Measurements from ENCODE around the gene RNF26.
"Not testable (repeated sequence)": the region's sequence is repeated elsewhere in the genome, so short reads cannot be mapped to it uniquely, and the experiment has no call there.

RNF26 gene

DNA sequence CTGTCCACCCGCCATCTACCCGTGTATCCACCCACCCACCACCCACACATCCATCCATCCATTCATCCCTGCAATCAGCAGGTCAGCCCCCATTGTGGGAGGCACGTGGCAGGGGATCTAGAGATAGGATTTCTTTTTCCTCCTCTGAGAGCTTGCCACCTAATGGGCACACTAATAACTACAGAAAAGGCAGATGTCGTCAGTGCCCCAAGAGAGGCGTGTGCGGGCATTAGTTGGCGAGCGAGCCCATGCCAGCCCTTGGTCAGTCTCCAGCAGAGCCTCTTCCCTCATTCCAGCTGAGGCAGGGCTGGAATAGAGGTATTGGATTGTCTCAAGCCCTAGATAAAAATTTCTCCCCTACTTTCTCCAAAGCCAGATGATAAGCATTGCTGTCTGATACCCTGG lies 37.5 kb downstream of the RNF26 start:
- DNase-seq (ENCODE audit: low spot score) = peak; percentile 79

DNA sequence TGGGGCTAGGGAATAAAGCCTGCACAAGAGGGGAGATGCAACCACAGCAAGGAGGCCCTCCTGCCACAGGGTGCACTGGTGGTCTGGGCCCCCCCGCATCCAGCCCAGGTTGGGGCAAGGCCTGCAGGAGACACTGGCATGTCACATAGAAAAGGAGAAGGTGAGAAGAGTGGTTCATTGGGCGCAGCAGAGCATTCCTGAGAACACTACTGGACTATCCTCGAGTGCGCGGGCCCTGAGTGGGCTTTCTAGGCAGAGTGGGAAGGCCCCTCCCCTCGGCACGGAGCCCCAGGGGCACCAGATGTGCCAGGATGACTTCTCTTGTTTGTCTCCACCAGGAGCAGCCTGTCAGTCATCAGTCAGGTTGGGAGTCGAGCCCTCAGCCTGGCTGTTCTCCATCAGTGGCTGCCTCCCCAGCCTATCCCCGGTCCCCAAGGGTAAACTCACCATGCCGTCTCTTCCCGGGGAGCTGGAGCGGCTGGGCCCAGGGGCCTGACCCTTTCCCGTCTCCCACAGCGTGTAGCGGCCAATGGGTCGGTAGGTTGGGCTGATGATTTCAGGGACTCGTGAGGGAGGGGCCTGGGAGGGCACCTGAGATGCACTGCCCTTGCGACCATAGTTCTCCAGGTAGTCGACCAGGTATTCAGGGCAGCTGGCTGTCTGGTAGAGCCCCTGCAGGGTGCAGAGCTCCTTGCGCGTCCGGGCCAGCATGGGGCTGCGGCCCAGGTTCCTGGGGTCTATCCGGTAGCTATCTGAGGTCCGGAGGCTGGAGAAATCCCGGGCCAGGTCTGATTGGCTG lies 38.1 kb downstream of the RNF26 start:
- DNase-seq (ENCODE audit: low spot score) = no peak

DNA sequence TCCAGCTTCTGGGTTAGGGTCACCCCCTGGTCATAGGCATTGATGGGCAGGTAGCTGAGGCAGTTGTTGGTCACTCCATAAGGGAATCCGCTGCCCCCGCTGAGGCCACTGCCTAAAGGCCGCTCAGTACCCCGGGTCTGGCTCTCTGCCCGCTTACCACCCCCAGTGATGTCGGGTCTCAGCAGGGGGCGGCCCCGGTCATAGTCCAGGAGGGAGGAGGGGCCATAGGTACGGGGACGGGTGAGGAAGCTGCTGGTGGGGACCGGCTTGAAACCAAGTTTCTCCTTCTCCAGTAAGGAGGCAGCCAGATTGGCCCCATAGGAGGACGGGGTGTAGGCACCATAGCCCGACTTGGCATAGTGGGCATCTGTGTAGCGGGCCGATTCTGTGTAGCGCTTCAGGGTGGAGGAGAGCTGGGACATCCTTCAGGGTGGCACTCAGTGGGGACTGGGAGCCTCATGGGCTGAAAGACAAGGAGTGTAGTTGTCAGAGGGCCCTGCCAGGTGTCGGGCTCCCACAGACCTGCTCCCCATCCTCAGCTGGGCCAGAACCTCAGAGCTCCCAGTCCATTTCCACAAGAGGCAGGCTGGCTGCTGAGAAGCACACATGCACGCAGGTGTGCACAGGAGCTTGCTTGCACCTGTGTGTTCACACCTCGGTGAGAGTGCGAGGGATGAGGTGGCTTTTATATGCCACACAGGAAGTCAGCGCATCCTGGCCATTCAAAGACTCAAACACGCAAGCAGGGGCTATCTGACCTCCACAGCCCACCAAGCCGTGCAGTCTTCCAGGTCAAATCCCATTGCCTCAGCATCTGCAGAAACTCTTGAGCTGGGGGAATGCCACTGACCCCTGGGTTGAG lies 39.0 kb downstream of the RNF26 start:
- DNase-seq (ENCODE audit: low spot score) = no peak

DNA sequence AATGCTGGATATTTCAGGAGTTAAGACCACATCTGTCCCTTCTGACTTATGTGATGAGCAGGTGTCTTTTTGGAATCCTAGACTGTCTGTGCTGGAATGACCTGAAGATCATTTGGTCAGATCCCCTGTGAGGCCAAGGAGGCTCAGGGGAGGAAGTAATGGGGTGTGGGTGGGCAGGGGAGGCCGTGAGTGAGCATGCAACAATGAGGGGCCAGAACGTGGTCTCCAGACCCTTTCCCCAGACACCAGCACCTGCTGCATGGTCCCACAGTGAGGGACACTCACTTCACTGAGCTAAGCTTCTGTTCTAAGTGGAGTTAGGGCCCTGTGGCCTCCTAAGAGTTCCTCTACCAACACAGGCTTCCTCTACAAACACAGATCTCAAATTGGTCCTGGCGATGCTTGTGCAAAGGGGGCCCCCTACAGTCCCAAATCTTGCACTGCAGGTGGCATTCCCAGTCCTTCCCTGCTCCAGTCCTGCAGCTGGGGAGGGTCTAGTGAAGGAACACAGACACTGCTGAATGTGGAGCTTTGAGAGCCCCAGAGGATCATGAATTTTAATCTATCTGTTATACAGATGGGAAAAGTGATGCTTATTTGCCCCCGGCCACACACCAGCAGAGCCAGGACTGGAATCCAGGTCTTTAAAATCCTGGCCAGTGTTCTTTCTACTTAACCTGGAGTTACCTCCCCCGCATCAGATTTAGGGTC lies 39.7 kb downstream of the RNF26 start:
- DNase-seq (ENCODE audit: low spot score) = peak; percentile 91

DNA sequence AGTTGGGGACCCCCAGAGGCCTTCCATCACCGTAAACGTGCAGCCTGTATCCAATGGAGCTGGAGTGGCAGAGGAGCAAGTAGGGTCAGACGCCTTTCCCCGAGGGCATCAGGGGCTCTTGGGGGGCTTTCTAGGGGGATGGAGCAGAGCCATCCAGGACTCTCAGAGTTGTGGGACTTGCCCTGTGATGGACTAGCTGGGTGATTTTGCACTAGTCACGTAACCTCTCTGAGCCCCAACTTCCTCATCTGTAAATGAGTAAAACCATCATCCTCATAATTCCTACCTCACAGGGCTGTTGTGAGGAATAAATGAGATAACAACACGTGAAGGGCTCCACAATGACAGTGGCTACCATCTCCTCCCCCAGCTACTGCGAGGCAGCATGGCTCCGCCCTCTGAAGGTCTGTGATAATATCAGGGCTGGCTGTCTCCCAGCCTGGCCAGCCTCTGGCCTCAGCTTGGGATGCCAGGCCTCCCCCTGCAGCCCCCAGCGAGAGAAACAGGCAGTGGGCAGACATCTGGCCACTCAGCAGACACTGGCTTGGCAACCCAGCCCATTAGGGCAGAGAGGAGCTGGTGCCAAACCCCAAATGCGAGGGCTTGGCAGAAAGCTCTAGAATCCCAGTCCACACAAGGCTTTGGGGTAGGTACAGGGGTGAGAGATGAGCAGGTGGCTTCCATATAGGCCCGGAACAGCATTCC lies 40.5 kb downstream of the RNF26 start:
- peak; percentile 87 for DNase-seq (ENCODE audit: low spot score)

DNA sequence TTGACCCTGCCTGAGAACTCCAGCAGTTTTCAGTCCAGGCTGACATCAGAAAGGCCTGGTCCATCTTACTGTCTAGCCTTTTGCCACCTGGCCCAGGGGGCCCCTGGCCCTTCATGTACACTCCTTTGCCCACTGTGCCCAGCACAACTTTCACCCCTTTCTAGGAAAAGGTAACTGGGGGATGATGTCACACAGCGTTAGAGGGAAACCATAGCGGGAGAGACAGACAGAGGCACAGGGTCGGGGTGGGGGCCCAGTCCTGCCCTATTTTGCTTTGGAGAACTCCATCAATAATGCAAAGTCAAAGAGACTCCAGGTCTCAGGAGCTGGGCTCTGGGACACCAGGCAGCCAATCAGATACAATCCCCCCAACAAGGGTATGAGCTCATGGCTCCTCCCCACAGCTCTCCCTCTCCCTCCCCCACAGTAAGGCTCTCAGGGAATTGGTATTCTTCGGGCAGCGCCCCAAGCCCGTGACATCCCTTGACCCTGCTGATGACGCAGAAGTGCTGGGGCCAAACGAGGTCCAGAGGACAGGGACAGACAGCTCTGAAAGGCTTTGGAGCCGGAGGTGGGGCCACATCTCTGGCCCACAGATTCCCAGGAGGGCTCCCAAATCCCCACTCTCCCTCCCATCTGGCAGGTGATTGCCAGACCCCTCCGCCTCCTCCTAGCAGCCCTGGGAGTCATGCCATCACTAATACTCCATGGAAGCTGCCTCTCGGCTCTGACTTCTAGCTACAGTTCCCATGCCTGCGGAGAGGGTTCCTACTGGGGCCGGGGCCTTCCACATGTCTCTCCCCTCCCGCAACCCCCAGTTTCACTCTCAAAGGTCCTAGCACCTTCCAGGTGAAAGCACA lies 41.2 kb downstream of the RNF26 start:
- DNase-seq (ENCODE audit: low spot score) = peak; percentile 95

DNA sequence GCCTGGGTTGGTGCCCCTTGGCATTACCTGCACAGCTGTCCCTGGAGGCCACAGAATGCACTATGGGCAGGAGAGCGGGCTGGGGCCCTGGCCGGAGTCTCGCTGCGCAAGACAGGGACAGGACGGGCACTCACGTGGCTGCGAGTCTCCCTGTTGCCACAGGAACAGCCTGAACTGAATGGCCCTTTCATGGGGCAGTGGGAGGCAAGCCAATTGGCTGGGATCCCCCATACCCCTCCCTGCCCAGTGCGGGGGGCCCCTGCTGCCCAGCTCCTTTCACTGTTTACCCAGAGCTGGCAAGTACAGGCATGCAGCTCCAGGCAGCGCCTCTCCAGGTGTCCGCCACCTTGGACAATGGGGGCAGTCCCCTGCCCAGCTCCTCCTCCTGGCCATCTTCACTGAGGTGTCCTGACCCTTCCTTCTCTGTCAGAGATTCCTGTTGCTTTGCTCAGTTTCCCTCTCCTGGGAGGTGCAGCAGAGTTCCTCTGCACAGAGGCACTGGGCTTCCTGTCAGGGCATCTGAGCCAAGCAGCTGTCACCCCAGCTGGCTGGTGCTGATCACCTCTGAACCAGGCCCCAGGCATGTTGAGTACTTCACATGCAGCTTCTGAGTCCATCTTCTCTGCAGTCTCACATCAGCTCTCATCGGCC lies 42.0 kb downstream of the RNF26 start:
- peak; percentile 97 for DNase-seq (ENCODE audit: low spot score)

DNA sequence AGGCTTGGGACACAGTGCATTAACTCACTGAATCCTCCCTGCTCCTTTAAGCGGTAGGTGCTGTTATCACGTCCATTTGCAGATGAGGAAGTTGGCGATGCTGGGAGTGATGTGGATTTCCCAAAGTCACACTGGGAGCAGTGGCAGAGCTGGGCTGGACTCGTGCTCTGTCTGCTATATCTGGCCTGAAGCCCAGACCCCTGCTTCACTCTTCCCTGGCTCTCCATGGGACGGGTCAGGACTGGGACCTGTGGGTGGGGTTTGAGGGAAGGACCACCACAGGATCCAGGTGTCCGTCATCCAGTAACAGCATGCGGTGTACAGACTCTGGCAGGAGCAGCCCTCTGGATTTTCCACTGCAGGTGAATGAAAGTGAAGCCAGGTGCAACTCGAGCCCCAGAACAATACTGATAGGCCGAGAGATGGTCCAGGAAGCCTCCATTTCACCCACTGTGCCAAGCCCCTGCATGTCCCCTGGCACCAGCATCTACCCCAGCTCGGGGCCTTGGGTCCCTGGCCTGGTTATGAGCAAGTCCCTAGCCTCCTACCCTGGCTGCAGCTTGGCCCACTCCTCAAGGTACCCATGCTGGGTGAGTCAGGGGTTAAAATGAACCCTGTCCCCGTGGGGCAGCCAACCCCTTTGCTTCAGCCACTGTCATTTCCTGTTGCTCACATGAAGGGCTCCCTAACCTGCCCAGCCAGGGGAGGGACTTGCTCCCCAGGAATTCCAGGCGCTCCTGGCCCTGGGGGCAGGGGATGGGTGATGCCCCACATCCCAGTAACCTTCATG lies 43.0 kb downstream of the RNF26 start:
- DNase-seq (ENCODE audit: low spot score) = no peak

DNA sequence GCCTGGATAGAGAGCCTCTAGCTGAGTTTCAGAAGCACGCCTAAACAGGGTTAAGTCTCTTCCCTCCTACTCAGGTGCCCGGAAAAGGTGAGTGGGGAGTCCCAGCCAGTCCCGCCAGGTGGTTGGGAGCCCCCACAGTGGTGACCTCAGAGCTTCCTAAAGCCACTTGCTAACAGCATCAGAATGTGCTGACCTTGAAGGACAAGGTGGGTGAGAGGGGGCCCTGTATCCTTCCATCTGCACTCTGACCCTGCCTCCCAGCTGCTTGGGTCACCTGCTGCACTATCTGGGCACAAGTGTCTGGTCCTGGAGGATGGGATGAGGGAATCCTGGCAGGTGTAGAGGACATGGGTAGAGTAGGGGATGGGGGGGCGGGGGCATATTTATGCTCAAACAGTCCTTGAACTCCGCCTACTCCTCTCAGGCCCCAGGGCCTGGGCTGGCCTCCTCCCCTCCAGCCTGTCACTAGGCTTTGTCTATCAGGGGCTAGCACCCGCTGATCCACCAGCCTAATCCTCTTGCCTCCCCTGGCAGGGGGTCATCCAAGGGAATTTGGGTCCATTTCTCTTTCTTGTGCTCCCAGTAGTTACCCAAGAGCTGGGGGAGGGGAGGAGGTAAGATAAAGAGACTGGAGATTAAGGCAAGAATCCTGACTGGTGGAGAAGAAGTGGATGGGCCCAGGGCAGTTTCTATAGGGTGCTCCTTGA lies 43.8 kb downstream of the RNF26 start:
- no peak for DNase-seq (ENCODE audit: low spot score)

DNA sequence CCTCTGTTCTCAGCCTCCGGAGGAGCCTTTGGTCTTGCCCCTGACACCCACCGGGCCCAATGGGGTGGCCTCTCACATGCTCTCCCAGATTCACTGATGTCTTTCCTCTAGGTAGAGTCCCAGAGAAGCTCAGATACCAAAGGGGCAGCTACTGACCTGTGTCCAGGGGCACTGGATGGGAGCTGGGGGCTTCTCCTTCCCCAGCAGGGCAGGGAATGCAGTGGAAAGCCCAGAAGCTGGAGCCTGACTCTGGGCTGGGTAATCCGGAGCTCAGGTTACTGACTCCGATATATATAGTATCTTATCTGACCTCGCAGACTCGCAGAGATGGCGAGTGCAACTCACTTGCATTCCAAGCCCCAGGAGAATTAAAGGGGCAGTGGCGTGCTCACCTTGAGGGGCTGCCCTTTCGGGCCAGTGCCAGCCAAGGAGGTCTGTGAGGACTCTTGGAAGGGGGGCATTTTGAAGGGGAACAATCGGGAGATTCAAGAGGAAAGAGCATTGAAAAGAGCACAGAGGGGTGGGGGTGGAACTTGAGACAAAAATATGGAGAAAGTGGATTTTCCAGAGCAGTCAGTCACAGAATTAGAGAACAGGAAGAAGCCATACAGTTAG lies 44.6 kb downstream of the RNF26 start:
- no peak for DNase-seq (ENCODE audit: low spot score)

DNA sequence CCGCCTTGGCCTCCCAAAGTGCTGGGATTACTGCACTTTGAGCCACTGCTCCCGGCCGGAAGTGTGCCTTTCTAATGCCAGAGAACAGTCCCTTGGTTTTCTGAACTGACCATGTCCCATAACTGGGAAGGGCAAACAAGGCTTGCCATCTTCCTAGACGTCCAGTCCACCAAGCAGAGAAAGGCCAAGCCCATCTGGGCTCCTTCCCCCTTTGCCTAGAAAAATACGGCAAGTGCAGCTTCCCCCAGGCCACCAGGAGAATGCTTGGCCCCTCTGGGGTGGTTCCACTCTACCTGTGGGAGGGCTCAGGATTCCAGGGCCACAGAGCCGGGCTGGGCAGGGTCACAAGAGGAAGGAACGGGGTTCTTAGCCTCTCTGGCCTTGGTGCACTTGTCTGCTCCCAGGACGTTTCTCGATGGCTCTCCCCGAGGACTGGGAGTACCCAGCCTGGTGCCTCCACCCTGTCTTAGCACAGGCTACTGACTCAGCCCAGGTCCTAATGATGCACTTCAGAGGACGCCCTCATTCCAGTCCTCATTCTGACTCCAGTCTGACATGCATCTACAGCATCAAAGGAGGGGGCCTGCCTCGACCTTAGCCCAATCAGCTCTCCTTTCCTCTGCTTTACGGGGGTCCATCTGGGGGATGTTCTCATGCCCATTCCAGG lies 46.0 kb downstream of the RNF26 start:
- no peak for DNase-seq (ENCODE audit: low spot score)

DNA sequence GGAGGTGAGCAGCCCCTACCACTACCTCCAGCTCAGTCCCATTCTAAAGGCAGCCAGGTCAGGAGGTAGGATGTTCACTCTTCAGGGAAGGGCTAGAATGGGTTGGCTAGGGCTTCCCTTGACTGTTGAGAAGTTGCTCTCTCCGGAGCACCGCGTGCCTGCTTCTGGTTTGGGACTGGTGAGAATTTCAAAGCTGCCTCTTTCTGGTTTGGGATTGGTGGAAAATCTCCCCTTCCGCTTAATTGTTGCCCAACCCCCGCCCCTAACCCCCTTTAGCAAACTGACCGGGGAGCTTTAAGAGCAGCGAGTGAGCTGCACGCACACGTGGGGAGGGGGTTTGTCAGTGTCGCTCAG lies 46.5 kb downstream of the RNF26 start:
- DNase-seq (ENCODE audit: low spot score) = no peak

DNA sequence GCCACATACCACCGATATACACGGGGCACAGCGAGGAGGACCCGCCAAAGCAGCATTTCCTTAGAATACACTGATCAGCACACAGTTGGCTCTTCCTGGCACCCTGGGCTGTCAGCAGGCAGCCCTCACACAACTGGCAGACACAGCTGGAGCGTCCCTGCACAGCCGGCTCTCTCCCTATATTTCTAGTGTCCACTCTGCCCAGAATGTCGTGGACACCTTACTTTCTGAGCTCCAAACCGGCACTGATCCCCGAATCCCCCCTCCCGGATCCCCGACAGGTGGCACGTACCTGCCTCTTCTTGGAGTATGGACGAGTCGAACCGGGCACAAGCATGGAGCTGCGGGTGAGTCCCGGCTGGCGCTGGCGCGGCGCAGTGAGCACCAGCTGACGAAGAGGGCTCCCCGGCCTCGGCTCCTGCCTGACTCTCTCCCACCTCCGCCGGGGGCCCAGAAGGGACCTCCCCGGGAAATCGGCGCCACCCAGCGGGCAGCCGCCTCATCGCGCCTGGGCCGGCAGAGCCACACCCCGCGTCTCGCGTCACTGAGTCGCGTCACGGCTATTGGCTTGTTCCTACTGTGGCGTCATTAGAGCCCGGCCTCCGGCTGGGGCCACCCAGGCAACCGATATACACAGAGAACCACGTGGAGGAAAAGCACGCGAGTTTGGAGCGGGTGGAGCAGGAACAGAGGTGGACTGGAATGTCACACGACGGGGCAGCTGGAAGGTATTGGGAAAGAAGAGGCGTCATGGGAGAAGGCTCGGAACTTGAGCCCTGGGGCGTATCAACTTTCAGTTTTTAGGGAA lies 47.1 kb downstream of the RNF26 start, which contains the start of gene USP2:
Gene USP2, minus strand, starts transcription at position 510 of the 808 bp plus-strand sequence. CDS start 8,210 bp downstream, outside the sequence.
- DNase-seq (ENCODE audit: low spot score) = peak; percentile 97

DNA sequence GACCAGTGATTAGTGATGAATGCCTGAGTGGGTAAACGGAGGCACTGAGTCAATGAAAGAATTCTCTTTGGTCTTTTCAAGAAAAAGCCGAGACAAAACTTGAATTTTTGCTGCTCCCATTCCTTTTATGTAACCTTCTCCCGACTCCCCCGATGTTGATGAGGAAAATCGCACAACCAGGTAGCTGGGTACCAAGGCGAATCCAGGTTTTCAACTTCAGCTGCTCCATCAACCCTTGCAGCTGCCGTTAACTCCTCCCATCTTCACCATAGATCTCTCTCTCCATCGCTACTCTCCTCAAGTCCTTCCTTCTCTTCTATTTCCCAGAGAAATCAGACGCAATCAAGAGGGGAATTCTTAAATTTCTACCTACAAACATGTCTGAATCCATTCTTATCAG lies 47.8 kb downstream of the RNF26 start:
- DNase-seq (ENCODE audit: low spot score) = no peak

DNA sequence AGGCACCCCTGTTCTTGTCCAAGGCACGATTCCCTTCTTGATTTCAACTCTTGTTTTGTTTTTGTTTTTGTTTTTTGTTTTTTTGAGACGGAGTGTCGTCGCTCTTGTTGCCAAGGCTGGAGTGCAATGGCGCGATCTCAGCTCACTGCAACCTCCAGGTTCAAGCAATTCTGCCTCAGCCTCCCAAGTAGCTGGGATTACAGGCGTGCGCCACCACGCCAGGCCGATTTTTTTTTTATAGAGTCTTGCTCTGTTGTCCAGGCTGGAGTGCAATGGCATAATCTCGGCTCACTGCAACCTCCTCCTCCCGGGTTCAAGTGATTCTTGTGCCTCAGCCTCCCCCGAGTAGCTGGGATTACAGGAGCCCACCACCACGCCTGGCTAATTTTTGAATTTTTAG lies 48.2 kb downstream of the RNF26 start:
- DNase-seq (ENCODE audit: low spot score) = not testable (repeated sequence)

DNA sequence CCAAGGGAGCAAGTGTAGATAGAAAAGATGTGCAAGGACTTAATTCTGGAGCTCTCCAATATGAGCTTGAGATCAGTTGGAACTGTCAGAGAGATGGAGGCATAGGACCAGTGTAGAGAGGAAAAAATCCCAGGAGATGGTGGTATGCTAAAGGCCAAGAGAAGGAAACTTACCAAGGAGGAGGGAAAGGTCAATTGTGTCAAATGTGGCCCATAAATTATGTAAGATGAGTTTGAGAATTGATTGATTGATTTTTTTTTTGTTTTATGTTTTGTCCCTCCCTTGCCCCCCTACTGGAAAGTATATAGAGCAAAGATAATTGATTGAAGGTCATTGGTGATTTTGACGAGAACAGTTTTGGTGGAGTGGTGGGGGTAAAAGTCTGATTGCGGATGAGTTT lies 50.0 kb downstream of the RNF26 start:
- no peak for DNase-seq (ENCODE audit: low spot score)
